ENCODE measurements around the gene PLEKHF1.

- TF ChIP-seq CTCF (IDR thresholded peaks at IDR 0.05) = no peak
- no peak for TF ChIP-seq POLR2A (IDR thresholded peaks at IDR 0.05)
Measured at GRCh38 chr19:29705706-29706105, 40.4 kb downstream of the PLEKHF1 start.
